CD4-positive, alpha-beta T cell treated with Interleukin-1 beta for 1 hour (primary cell): Measurements from ENCODE around the gene SLC24A3.

Experiments used
- DNase-seq, 2 donors: peaks; one replicate each; pipeline ENCODE4 v3.0.0-alpha.2; 2020 to 2022

SLC24A3 gene

DNA sequence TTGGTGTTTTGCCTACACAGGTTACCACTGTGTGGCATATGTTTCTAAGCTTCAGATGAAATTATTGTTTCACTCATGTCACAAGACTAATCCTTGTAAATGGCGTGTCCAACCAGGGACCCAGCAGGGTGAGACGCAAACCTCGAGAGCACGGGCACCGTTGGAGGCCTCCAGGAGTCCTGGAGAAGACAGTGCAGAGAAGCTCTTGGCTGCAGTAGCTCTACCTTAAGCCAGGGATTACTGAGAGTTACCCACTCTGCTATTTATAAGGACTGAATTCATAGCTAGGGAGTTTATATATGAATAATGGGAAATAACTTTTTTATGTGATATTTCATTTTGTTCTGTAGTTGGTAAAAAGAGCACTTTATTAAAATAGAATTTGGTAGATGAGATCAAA lies 137.4 kb downstream of the SLC24A3 start:
- DNase-seq, result no peak

DNA sequence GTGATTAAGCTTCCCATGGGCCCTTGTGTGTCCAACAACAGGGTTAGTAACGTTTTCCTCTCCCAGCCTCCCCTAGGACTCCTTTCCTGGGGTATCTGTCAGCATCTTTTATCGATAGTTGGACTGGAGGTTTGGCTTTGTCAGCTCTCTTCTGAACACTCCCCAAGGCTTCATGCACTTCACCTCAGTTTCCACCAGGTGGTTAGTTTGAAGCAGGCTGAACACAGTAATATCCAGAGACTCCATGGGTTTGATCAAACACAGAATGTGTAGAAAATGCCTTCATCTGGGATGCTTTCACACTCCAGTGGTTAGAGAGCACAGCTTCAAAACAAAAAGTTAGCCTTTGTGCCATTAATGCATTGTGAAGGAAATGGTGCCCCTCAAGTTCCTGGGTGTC lies 139.1 kb downstream of the SLC24A3 start:
- DNase-seq, result no peak

DNA sequence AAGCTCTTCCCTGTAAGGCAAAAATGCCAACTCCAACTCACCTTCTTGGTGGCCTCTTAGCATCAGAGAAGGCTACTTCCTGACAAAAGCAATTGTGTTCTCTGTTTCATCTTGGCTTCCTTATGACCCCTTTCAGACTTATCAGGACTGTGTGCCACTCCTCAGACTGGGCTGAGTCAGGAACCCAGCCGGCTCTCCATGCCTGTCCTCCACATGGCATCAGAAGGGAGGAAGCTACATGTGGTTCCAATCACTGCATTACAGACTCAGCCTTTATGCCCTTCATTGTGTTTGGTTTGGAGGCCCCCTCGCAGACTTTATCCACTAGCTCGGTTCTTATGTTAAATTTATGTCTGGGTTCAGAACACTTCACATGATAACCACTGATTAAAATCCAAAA lies 142.5 kb downstream of the SLC24A3 start:
- no peak for DNase-seq

DNA sequence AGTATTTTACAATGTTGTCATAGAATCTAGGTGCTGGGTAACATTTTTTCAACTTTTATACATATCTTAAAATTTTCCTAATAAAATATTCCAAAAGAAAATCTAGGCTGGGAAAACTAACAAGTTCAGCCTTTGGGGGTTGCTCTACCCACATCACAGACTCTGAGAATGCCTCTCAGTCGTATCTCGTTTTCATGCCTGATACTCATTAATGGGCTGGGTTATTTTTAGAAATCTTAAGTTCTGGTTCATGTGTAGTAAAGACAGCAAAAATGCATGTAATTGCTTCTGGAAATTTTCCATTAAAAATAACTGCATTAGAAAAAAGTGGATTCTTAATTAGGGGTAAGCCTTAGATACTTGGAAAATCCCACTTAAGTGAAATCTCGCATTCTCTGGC lies 149.3 kb downstream of the SLC24A3 start:
- DNase-seq, result no peak

DNA sequence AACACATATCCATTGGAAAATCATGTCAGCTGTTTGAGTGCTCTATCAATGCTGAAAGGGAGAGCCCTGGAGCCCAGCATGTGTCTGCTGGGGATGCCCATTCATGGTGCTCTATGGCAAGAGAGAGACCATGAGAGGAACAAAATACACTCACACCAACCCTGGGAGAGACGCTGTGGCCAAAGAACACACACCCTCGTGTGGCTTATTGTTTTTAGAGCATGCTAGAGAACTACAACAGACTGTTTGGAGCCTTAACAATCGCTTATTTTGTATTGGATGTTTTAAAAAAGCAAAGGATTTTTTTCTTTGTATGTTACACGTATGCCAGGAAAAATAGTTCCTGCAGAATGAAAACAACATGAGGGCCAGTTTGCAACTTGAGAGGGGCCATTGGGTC lies 151.0 kb downstream of the SLC24A3 start:
- DNase-seq, result no peak

DNA sequence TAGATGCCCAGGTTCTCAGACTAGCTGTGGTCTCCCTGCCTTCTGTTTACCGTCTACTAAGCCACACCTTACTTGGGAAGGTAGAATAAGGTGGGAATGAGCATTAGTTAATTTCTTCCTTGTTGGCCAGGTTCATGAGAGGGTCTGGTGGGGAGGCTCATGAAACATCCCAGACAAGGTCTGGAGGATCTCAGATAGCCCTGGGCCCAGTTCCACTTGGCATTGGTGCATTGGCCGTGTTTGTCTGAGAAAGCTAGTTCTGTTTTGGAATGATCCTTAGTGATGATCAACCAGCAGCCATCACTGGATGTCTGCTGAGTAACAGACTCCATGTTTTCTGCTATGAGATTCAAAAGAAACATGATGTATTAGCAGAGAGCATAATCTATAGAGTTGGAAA lies 155.1 kb downstream of the SLC24A3 start:
- DNase-seq, result no peak

DNA sequence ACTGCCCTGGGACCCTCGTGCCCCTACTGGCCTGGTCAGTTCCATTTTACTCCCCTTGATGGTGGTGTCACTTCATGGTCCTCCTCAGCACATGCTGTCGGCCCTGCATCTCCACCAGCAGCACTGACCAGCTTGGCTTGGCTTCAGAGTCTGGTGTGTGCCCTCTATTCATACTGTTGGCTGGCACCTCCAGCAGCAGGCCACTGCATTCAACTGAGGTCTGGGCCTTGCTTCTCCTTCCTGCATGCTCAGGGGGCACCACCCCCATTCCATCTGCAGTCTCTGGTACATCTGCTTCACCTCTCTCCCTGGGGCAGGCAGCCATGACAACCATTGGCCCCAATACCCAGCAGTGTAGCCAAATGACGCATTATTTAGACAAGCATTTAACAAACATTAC lies 155.9 kb downstream of the SLC24A3 start:
- no peak for DNase-seq

DNA sequence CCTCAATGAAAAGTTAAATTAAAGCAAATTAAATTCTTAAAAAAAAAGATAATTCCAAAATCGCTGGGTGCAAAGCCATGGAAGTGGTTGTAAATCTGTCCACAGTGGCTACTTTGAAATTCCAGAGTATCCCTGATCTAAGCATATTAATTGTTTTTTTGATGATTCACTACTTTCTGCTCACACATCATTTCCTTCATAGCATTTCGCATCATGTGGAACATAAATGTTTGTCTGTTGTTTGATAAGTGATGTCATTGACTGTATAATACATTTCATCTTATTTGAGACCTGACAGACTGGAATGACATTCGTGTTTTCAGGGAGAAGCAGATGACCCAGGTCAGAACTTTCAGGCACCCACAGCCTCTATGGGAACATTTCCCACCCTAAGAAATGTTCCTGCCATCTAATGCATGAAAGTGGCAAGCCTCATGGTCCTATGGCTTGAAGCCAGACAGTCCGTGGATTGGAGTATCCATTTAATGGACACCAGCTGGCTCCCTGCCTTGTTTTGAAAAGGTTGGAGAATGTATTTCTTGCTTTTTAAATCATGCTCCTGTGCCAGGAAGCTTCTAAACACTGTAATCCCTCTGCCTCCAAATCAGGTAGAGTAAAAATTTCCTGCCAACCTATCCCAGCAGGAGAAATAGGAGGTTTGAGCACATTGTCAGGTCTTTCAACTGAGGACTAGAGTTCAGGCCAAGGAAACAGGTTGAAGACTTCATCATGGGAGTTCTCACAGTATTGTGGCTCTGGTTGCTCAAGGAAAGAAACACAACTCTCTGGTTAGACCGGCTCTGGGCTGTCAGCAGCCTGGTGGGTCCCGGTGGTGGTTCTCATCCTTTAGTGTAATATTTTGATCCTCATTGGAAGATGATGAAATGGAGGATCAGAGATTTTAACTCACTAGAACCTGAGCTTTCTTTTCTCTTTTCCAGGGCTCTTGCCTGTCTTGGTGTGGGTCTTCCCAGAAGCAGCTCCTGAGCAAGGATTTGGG lies 157.9 kb downstream of the SLC24A3 start:
- DNase-seq, result no peak

DNA sequence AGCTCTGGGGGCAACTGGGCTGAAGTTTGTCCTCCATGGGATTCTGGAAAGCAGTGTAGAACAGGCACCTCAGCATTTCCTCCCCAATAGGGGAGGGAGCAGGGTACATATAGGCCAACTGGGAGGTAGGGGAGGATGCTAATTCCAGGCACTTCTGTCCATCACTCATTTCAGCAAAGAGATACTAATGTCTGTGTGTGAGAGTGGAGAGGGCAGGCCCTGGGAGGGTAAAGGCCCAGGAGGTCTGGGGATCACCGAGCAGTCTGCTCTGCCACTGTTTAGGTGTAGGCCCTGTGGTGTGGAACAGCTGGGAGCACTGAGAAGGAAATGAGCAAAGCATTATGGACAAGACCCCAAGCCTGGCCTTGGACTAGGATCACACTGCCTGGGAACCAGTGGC lies 158.7 kb downstream of the SLC24A3 start:
- no peak for DNase-seq

DNA sequence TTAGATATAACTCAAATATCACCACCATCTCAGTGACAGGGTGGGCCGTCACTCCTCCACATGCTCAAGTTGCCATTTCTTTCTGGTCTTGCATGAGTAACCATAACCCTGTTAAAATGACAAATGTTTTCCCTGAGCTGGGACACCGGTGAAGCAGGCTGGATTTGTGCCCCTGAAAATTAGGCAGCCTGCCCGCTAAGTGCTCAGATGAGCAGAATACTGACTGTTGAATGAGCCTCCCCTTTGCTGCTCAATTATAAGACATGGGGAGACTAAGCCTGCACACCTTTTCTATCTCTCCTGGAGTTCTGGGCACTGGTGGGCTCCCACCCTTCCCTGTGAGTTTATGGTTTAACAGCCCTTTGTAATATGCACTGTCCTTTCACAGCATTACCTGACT lies 161.8 kb downstream of the SLC24A3 start:
- DNase-seq, result no peak

DNA sequence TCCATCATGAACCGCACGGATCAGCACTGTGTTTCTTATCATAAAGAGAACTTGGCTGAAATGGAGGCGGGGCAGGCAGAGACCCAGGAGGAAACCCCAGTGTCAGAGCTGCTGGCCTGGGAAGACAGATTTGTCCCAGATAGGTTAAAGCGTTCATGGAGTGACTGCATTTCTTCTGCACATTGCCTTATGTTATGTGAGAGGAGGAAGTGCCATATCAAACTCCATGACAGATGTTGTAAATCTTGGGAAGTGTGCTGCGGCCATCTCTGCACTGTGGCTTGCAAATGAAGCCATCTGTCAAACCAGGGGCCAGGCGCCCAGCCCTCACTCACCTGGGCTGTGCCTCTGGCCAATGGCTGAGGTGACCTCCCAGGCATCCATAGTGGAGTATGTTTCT lies 163.0 kb downstream of the SLC24A3 start:
- DNase-seq, result no peak

DNA sequence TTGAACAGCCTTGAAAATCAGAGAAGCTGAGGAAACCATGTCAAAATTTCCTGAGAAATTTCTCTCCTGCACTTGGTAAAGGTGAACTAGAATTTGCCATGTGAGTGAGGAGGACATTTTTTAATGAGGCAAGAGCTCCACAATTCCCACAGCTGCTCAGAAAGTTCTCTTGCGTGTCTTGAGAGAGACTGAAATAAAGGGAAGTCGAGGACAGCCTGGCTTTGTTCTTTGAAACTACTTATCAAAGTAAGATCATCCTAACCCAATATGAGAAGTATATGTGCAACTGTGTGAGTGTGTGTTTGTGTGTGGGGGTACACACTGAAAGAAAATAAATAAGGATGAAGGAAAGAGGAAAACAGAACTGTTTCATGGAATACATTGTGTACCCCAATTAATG lies 163.4 kb downstream of the SLC24A3 start:
- DNase-seq, result no peak

DNA sequence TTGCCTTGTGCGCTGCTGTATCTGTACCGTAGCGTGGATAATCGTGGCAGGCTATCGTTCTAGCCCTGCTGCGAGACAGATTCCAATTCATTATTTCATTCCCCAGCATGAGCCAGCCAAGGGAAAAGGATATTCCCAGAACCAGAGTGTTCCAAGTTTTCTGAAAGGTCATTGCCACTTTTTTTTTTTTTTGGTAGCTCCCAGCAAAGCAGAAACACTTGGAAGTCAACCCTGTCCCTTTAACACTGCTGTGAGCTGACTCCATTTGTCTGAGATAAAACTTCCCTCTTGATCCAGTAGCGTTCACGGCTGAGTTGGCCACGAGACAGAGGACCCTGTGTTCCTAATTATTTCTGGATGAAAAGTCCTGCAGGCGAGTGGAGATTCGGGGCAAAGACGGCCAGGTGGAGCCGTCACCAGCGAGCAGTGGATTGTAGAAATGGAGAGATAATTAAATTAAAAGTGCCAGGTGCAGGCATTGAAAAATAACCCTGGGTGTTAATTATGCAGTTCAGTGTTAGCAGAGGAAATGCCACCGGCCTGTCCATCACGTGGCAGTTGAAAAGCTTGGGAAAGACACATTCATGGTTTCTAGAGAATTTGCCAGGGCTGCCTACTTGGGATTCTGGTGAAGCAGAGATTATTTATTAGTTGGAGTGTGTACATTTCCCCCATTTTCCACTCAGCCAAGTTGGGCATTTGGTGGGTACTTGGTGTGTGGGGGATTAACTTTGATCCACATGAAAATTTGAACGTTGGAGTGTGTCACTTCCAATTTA lies 164.2 kb downstream of the SLC24A3 start:
- DNase-seq, result no peak

DNA sequence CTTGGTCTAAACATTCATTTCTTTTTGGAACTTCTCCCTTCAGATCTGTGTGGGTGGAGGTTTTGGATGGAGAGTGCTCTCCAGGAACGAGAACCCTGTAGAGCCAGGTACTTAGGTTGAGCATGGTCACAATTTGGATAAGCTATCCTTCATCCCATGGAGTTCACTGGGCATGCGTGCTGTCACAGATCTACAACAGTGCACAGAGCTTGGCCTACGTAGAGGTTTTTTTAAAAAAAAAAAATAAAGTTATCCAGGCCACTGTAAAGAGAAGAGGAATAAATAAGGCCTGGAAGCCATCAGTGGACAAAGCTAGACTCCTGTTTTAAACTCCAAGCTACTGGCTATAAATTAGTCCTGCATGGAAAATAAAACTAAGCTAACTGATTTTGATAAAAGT lies 165.6 kb downstream of the SLC24A3 start:
- DNase-seq, result no peak

DNA sequence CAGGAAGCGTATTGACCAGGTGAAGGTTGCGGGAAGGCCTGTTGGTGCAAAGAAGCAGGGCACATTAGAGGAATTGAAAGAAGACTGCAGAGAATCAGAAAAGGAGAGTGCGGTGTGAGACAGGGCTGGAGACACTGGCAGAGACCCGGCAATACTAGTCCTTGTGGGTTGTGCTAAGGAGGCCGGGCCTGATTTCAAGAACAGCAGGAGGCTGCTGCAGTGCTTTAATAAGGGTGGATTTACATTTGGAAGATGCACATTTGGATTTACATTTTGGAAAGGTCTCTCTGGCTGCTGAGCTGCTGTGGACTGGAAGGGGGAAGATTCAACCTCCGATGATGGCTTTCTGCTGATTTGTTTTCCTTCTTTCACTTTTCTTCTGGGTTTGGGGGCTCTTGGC lies 167.8 kb downstream of the SLC24A3 start:
- DNase-seq, result no peak

DNA sequence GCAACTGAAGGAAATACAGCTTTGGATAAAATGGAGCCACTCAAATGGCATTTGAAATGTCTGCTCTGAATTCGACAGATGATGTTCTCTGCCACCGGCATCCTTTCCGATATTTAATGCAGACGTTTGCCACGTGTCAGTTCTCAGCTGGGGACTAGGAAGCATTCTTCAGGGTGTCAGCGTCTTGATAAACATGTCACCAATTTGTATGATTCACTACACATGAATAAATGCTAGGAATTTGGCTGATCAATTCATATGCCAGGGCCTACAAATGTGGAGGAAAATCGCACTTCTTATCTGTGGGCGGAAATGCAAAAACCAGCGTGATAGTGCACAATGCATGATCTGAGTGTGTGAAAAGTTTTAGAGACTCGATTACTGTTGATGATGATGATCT lies 169.5 kb downstream of the SLC24A3 start:
- no peak for DNase-seq

DNA sequence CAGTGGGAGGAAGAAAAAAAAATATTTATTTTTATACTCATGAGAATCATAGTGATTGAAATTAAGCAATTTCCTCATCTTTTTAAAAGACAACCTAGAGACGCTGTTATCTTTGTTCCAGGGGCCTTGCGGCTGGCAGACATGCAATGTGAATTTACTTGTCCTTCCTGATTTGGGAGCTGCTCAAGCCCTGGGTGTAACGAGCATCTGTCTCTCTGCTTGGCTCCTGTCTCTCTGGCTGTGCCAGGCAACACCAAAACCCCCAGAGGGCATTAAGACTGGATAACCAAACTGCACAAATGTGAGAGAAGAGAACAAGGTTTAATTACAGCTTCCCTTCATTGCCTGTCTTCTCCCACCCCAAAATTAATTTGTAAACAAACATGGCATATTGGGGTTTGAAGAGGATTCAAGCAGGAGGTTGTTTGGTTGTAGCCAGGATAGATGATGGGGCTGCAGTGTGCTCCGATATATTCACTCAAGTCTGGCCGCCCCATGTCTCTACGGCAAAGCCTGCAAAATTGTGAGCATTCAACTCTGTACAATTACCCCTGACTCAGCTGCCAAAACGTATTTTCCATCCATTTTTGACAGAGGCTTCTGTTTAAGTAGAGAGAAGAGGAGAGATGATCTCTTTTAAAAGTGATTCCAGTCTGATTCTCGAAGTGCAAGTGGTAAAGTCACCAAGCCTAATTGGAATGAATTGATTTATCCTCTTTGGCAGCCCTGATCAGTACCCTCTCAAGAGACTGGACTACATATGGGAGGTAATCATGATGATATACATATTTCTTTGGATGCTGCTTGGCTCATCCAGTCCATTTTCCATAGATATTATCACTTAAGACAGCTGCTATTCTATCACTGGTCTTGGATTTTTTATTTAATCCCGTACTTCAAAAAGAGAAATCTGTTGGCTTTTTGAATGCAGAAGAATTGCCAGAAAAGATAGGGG lies 170.2 kb downstream of the SLC24A3 start:
- no peak for DNase-seq

DNA sequence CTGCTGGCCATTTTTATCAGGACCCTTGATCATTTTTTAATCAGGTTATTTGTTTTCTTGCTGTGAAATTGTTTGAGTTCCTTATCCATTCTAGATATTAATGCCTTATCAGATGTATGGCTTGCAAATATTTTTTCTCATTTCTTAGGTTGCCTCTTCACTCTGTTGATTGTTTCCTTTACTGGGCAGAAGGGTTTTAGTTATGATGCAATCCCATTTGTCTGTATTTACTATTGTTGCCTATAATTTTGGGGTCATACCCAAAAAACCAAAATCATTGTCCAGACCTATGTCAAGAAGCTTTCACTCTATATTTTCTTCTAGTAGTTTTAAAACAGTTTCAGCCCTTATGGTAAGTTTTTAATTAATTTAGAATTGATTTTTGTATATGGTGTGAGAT lies 172.5 kb downstream of the SLC24A3 start:
- no peak for DNase-seq

DNA sequence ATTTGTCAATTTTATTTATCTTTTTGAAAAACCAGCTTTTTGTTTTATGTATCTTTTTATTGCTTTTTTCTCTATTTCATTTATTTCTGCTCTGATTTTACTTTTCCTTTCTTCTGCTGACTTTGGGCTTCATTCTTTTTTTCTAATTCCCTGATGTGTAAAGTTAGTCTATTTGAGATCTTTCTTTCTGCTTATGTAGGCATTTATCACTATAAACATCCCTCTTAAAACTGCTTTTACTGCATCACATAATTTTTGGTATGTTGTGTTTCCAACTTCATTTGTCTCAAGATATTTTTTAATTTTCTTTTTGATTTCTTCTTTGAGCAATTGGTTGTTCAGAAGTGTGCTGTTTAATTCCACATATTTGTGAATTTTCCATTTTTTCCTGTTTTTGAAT lies 174.8 kb downstream of the SLC24A3 start:
- DNase-seq, result no peak

DNA sequence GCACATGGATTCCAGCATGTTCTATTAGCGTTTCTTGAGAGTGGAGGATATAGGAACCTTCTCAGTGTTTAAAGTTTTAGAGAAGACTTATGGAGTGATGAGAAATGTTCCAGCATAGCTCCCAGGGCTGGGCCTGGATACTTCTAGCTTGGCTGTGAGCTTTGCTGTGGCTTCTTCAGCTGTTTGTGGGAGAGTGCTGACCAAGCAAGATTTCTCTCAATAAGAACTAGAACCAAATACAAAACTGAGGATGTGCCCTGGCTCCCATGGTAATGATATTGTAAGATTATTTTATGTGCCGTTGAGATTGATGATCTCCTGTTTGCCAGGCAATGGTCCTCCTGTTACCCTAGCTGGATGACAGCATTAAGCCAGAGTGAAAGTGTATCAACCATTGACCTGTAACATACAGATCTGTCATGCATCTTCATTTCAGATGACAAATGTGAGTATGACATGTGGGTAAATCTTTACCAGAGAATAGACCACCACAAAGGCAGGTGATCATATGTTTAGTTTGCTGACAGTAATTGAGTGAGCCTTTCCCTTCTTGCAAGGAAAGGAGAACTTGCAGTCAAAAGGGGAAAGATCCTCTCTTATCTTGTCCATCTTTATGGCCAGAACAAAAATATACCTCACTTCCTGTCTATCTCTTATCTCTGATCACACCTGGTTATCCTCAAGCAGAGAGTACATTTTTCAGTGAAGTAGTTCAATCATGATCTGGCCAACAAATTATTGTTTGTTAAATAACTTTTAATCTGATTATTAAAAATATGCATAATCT lies 180.1 kb downstream of the SLC24A3 start:
- no peak for DNase-seq

DNA sequence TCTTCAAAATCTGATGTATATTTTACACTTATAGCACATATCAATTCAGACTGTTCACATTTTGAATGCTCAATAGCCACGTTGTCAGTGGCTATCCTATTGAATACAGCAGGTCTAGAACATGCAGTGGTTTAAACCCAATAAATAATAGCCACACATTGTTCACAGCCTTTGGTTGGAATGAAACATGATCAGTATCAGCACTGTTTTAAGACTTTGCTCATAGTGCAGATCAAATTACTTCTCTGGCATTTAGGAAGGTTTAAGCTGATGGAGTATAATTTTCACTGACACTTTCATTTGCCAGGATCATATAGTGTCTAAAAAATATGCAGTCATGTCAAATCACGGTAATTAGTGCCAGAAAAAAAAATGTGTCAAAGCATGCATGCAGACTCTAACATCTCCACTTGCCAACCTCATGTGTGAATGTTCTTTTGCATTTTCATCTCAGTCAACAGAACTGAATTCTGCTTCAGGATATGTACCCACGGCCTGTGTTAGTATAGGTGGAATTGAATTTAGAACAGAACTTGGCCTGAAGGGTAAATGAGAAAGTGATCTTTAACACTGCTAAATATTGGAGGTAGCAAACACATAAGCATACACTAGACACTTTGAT lies 184.1 kb downstream of the SLC24A3 start:
- no peak for DNase-seq

DNA sequence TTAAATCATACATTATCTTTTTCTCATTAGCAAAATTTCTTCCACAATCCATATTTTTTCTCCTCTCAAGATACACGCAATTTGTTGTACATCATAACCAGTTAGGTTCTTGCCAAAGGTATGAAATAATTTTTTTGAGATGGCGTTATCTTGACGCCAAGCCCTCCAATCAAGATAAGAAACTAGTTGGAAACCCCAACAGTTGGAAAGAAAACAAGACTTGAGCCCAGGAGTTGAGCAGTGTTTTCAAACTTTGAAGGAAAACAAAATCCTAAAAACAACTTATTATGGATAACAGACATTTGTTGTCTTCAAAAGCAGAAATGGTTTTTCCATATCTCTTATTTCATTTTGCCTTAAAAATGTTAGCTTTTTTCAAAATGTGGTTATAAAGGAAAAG lies 184.8 kb downstream of the SLC24A3 start:
- DNase-seq, result no peak
